HG02571 (cell line): ENCODE results near the gene TRA2A.
"Not testable (repeated sequence)": the region's sequence is repeated elsewhere in the genome, so short reads cannot be mapped to it uniquely, and the experiment has no call there.

Experiments used
- ATAC-seq: cut with Tn5 transposase; IDR thresholded peaks from one replicate; pipeline ENCODE4 v1.9.1; 2021; ENCODE audit warnings: mild to moderate bottlenecking, moderate library complexity; ENCODE audit not compliant: unreplicated experiment

Gene TRA2A

GRCh38 chr7:23531794-23532489, at the start of gene TRA2A:
Gene TRA2A, minus strand, starts transcription at chr7:23531981. Its CDS starts 157 bp downstream, at chr7:23531824.
- peak; percentile 91 for ATAC-seq

GRCh38 chr7:23570592-23571200, 38.9 kb upstream of the TRA2A start:
- no peak for ATAC-seq

GRCh38 chr7:23558303-23558702, 26.5 kb upstream of the TRA2A start:
- no peak for ATAC-seq

- ATAC-seq: no peak
Measured at GRCh38 chr7:23547662-23548061, 15.9 kb upstream of the TRA2A start.

GRCh38 chr7:23546897-23547572, 15.3 kb upstream of the TRA2A start:
- peak; percentile 53 for ATAC-seq

- no peak for ATAC-seq
Measured at GRCh38 chr7:23545493-23545892, 13.7 kb upstream of the TRA2A start.

GRCh38 chr7:23544913-23545354, 13.2 kb upstream of the TRA2A start:
- ATAC-seq: no peak

GRCh38 chr7:23542752-23543151, 11.0 kb upstream of the TRA2A start:
- no peak for ATAC-seq

GRCh38 chr7:23539494-23539907, 7.7 kb upstream of the TRA2A start:
- ATAC-seq: peak; percentile 90

GRCh38 chr7:23538301-23538700, 6.5 kb upstream of the TRA2A start:
- ATAC-seq: no peak

- ATAC-seq: no peak
Measured at GRCh38 chr7:23533238-23533604, 1.4 kb upstream of the TRA2A start.

GRCh38 chr7:23532490-23533237, 883 bp upstream of the TRA2A start:
- no peak for ATAC-seq

- peak; percentile 28 for ATAC-seq
Measured at GRCh38 chr7:23531050-23531793, 559 bp downstream of the TRA2A start.

- ATAC-seq: no peak
Measured at GRCh38 chr7:23530405-23530804, 1.4 kb downstream of the TRA2A start.

GRCh38 chr7:23529262-23529859, 2.4 kb downstream of the TRA2A start:
- no peak for ATAC-seq

- not testable (repeated sequence) for ATAC-seq
Measured at GRCh38 chr7:23525611-23526010, 6.2 kb downstream of the TRA2A start.

GRCh38 chr7:23524473-23524872, 7.3 kb downstream of the TRA2A start:
- no peak for ATAC-seq

- no peak for ATAC-seq
Measured at GRCh38 chr7:23523486-23524075, 8.2 kb downstream of the TRA2A start.

- ATAC-seq: no peak
Measured at GRCh38 chr7:23520582-23520981, 11.2 kb downstream of the TRA2A start.

GRCh38 chr7:23514755-23515154, 17.0 kb downstream of the TRA2A start:
- ATAC-seq: no peak
